Measurements from ENCODE around the gene HOXA6. TPM values are rescaled to one million over a fixed set of nuclear protein-coding genes. Genes with fewer than 3 reads are reported as not detected.

Gene HOXA6
- total RNA-seq, 1 donor = 11.2 TPM

DNA sequence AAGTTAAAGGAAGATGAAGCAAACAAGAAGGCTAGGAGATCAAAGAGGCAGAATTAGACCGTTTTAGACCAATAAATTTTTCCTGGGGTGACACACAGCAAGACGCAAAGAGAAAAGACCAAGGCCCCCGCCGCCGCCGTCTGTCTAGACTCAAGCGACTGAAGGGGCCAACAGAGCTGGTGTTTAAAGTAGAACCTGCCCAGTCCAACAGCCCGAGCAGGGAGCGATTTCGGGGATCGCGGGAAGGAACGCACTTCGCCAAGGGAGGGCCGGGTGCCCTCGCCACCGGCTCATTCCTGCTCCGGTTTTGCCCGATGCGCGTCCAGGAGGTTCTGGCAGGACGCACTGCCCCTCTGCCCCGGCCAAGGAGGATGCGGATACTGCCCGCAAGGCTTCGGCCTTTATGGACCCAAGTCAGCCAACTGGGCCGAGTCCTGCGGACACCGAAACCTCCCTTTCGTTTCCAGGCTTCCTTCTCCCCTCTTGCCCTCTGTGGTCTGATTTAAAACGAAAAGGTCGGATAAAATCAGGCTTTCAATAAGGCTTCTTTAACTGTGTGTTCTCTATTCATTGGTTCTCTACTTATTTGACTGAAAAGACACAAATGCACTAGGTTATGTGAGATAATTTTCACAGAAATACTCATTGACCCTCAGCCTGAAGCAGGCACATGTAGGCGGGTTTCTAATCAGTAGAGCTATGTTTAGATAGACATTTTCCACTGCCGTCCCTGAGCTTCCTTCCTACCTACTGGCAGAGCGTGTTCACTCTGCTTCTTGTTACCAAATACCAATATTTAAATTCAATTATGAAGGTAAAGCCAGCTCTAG is 11.1 kb upstream of the HOXA6 start:
- H3K4me3 ChIP-seq (ENCODE audit: low read depth, low read length) = no peak overlapping the region
- TF ChIP-seq, protein P1, sequence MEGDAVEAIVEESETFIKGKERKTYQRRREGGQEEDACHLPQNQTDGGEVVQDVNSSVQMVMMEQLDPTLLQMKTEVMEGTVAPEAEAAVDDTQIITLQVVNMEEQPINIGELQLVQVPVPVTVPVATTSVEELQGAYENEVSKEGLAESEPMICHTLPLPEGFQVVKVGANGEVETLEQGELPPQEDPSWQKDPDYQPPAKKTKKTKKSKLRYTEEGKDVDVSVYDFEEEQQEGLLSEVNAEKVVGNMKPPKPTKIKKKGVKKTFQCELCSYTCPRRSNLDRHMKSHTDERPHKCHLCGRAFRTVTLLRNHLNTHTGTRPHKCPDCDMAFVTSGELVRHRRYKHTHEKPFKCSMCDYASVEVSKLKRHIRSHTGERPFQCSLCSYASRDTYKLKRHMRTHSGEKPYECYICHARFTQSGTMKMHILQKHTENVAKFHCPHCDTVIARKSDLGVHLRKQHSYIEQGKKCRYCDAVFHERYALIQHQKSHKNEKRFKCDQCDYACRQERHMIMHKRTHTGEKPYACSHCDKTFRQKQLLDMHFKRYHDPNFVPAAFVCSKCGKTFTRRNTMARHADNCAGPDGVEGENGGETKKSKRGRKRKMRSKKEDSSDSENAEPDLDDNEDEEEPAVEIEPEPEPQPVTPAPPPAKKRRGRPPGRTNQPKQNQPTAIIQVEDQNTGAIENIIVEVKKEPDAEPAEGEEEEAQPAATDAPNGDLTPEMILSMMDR (IDR thresholded peaks at IDR 0.05; ENCODE audit: insufficient read depth, low read depth, low read length) = no peak
- DNase-seq (ENCODE audit: low read depth) = no peak

DNA sequence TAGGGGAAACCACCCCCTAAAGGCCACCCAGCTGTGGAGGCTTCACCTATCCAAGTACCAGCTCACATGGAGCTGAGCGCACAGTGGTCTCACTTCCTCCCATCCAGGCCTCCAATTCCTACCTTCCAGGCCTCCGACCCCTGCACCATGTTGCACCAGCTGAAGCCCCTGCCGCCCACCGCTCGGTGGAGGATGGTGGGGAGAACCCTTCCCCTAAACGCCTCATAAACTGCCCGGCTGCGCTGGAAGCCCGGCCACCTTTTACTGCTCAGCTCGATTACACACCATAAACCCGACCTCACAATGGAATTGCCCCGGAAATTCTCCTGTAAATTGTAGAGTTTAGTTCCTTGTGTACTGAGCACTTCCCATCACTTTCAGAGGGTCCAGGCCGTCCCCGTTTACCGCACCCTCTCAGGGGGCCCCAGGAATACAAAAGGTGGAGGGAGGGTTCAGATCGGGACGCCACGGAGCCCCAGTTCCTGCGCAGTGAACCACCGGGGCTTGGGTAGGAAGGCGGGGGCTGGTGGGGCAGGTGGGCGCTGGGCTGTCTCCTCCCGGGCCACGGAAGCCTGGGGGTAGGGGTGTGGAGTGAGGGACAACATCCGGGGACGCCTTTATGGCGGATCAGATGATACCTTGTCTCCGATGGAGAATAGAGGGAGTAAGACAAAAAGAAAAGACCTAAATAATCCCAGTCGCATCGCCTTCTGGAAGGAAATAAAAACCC is 10.3 kb upstream of the HOXA6 start:
- H3K4me3 ChIP-seq (ENCODE audit: low read depth, low read length) = no peak overlapping the region
- TF ChIP-seq, protein P1 (IDR thresholded peaks at IDR 0.05; ENCODE audit: insufficient read depth, low read depth, low read length) = no peak
- DNase-seq (ENCODE audit: low read depth) = no peak

DNA sequence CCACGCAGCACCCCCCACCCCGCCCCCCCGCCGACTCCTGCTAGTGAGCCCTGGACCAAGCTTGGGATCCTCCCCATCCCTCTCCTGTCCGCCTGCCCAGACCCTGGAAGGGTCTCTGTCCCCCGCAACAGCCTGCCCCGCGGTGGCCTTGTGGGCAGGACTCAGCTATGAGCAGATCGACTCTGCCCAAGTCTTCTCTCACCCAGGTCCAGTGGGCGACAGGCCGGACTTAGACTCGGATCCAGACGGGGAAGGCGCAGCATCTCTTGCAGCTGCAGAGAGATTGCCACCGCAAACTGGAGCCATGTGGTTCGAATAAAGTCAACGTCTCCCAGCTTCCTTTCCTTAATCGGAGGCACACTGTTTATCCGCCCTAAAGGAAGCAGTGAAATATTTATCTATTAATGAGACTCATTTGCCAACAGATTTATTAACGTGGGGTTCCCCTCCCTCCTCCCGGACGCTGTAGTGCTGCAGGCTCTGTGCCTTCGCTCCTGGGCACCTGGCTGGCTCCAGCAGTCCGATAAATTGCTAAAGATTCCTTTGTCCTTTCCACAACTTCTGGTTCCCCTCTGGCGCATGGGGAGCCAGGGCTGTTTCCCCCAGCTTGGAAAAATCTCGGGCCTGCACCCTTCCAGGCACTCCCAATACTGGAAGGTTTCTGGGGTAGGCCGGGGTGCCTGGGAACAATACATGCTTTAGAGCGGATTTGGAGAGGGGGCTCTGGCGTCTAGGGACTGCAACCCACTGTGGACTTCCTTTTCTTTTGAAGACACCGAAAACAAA is 9.5 kb upstream of the HOXA6 start:
- TF ChIP-seq, protein P1 (IDR thresholded peaks at IDR 0.05; ENCODE audit: insufficient read depth, low read depth, low read length) = no peak
- DNase-seq (ENCODE audit: low read depth) = peak; percentile 16
- peak overlapping the region; percentile 60 for H3K4me3 ChIP-seq (ENCODE audit: low read depth, low read length)

DNA sequence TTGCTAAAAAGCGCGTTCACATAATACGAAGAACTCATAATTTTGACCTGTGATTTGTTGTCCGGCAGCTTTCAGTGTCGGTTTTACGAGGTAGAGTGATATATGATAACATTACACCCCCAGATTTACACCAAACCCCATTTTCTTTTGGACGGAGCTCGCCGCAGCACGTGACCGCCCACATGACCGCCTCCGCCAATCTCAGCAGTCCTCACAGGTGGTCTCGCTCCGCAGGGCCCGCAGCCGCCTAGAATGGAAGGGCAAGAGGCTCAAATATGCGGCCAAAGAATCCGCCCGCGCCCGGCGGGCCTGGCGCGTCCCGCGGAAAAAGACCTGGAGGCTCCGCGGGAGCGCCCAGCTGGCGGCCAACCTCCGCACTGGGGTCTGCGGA is 8.9 kb upstream of the HOXA6 start, which contains the start of gene HOXA7:
Gene HOXA7, minus strand, starts transcription at position 168 of the 391 bp plus-strand sequence. Its CDS starts 130 bp downstream, at position 38.
- peak within 1 kb of the TSS; percentile 60 for H3K4me3 ChIP-seq (ENCODE audit: low read depth, low read length)
- DNase-seq (ENCODE audit: low read depth) = peak; percentile 75
- TF ChIP-seq, protein P1 (IDR thresholded peaks at IDR 0.05; ENCODE audit: insufficient read depth, low read depth, low read length) = no peak

DNA sequence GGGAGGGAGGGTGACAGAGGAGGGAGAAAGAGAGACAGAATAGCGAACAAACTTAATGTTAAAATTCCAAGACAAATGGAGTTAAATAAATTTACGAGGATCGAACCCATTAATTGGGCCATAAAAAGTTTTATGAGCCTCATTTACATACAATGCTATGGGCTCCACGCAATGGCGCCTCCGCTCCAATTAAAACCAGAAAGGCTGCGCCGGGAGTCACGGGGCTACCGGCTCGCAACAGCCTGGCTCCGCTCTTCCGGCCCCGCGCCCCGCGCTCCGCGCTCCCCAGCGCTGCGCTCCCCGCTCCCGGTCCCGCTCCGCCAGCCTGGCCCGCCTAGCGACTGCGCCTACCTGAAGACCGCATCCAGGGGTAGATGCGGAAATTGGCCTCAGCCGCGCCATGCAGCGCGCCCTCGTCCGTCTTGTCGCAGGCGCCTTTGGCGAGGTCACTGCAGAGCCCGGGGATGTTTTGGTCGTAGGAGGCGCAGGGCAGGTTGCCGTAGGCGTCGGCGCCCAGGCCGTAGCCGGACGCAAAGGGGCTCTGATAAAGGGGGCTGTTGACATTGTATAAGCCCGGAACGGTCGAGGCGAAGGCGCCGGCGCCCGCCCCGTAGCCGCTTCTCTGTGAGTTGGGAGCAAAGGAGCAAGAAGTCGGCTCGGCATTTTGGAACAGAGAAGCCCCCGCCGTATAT is 8.4 kb upstream of the HOXA6 start:
- H3K4me3 ChIP-seq (ENCODE audit: low read depth, low read length) = peak overlapping the region; percentile 60
- DNase-seq (ENCODE audit: low read depth) = peak; percentile 45
- TF ChIP-seq, protein P1 (IDR thresholded peaks at IDR 0.05; ENCODE audit: insufficient read depth, low read depth, low read length) = no peak
